GM19372 (cell line): ENCODE results near the gene SCN7A.
"Not testable (repeated sequence)": the region's sequence is repeated elsewhere in the genome, so short reads cannot be mapped to it uniquely, and the experiment has no call there.

Source experiments
- ATAC-seq: cut with Tn5 transposase; IDR thresholded peaks from one replicate; pipeline ENCODE4 v1.9.1; 2021; ENCODE audit warnings: mild to moderate bottlenecking, low read depth, moderate library complexity; ENCODE audit not compliant: unreplicated experiment

Gene SCN7A

GRCh38 chr2:166455823-166456222 is 38.2 kb downstream of the SCN7A start:
- not testable (repeated sequence) for ATAC-seq

- no peak for ATAC-seq
Measured at GRCh38 chr2:166454006-166454595, 39.9 kb downstream of the SCN7A start.

GRCh38 chr2:166451468-166451867 is 42.6 kb downstream of the SCN7A start:
- no peak for ATAC-seq

GRCh38 chr2:166449439-166449838 is 44.6 kb downstream of the SCN7A start:
- no peak for ATAC-seq

GRCh38 chr2:166448106-166448505 is 45.9 kb downstream of the SCN7A start:
- no peak for ATAC-seq

GRCh38 chr2:166444306-166444705 is 49.7 kb downstream of the SCN7A start:
- no peak for ATAC-seq

DNA sequence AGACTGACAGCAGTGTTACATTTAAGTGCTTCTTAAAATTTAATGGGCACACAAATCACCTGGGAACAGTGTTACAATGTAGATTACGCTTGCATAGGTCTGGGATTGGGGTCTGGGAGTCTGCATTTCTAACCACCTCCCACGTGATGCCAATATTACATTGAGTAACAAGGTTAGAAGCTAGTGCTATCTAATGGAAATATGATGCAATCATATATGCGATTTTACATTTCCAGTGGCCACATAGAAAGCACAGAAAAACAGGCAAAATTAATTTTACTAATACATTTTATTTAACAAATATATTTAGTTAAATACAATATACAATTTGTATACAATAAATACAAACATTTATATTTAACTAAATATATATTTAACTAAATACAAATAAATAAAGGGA is 53.7 kb downstream of the SCN7A start:
- ATAC-seq: no peak

GRCh38 chr2:166439078-166439477 is 55.0 kb downstream of the SCN7A start:
- ATAC-seq: no peak

DNA sequence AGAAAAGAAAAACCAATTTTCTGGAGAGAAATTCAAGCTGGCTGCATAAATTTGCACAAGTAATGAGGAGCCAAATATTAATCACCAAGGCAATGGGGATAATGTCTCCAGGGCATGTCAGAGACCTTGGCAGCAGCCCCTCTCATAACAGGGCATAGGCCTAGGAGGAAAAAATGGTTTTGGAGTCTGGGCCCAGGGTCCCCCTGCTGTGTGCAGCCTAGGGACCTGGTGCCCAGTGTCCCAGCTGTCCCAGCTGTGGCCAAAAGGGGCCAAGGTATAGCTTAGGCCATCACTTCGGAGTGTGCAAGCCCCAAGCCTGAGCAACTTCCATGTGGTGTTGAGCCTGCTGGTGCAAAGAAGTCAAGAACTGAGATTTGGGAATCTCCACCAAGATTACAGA is 57.1 kb downstream of the SCN7A start:
- no peak for ATAC-seq

DNA sequence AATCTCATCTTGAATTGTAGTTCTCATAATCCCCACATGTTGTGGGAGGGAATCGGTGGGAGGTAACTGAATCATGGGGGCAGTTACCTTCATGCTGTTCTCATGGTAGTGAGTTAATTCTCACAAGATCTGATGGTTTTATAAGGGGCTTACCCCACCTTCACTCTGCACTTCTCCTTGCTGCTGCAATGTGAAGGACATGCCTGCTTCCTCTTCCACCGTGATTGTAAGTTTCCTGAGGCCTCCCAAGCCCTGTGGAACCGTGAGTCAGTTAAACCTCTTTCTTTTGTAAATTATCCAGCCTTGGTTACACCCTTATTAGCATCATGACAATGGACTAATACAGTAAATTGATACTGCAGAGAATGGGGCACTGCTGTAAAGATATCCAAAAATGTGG is 57.9 kb downstream of the SCN7A start:
- no peak for ATAC-seq

DNA sequence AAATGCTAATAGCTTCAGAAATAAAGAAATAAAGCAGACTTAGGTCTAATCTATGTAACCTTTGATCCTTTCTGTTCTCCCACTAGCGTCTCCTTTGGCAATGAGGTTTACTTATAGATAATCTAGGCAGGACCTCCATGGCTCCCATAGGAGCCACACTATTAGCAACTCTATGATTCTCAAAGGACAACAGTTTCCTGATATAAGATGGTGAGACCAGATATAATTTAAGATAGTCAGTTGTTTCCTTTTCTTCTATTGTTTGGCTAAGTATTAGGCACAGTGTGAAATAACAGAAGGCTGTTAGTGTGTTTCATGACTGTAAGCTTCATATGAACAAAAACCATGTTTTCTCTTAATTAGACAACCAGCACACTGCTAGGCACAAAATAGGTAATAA is 59.6 kb downstream of the SCN7A start:
- no peak for ATAC-seq

- no peak for ATAC-seq
Measured at GRCh38 chr2:166433457-166433856, 60.6 kb downstream of the SCN7A start.

DNA sequence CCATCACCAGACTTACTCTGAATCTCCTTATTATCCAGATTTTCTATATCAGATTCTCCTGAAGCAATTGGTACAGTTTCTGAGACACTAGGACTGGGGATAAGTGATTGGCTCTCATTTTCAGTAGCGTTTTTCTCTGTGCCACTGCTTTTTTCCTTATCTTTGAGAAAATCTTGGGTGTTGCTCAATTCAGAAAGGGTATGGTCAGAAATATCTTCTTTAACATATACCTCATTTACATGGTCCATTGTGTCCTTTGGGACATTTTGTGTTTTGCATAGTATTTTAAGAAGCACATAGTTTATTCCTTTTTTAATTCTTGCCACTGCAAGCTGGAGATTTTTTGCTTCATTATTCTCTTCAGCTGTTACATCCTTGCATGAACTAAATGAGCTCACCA is 61.7 kb downstream of the SCN7A start:
- ATAC-seq: no peak

GRCh38 chr2:166424841-166425240 is 69.2 kb downstream of the SCN7A start:
- ATAC-seq: no peak

DNA sequence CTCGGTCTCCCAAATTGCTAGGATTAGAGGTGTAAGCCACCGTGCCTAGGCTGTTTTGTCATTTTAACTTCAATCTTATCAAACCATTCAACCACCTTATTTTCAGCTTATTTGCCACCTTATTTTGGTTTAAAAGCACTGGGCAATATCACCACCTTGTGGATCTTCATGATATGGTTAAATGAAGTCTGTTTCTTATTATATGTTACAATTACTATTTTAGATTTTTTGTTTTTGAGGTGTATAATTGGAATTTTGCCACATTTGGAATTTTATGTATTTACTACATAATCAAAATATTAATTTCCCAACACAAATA is 74.5 kb downstream of the SCN7A start:
- no peak for ATAC-seq

DNA sequence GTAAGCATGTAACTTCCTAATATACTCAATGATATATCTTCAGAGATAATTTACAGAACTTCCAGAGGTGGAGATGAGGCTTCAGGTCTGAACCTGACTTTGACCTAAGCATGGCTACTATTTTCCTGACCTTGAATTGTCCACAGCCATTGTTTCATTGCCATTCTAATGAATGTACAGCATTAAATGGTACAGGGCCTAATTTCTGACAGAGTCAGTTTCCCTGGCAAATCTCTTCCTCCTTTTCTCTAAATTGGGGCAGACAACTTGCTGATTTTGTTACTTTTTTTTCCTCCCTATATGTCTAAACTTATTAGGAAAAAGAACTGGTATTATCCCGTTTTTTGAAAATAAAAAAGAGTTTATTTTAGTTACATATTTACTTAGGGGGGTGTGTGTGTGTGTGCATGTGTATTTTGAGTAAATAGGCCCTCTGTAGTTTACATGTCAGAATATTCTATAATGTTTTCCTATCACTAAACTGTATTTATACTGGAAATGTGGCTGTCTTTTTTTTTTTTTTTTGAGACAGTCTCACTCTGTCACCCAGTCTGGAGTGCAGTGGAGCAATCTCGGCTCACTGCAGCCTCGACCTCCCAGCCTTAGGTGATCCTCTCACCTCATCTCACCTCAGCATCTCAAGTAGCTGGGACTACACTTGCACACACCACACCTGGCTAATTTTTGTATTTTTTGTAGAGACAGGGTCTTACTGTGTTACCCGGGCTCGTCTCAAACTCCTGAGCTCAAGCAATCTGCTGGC is 75.0 kb downstream of the SCN7A start:
- ATAC-seq: no peak

GRCh38 chr2:166417669-166418068 is 76.4 kb downstream of the SCN7A start:
- no peak for ATAC-seq

GRCh38 chr2:166413255-166413654 is 80.8 kb downstream of the SCN7A start:
- ATAC-seq: no peak

GRCh38 chr2:166411473-166412230 is 82.4 kb downstream of the SCN7A start:
- no peak for ATAC-seq

GRCh38 chr2:166410828-166411472 is 83.1 kb downstream of the SCN7A start:
- no peak for ATAC-seq

DNA sequence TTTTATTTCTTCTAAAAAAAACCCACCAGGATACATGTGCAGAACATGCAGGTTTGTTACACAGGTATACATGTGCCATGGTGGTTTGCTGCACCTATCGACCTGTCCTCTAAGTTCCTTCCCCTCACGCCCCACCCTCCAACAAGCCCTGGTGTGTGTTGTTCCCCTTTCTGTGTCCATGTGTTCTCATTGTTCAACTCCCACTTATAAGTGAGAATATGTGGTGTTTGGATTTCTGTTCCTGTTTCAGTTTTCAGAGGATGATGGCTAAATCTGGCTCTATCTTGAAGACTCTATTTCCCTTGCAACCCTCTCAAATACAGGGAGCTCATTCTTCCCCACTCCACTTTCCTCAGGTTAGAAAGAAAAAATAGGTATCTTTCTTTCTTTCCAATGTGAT is 86.3 kb downstream of the SCN7A start:
- not testable (repeated sequence) for ATAC-seq
